ENCODE measurements around the gene SLC16A13.

The SLC16A13 gene

DNA sequence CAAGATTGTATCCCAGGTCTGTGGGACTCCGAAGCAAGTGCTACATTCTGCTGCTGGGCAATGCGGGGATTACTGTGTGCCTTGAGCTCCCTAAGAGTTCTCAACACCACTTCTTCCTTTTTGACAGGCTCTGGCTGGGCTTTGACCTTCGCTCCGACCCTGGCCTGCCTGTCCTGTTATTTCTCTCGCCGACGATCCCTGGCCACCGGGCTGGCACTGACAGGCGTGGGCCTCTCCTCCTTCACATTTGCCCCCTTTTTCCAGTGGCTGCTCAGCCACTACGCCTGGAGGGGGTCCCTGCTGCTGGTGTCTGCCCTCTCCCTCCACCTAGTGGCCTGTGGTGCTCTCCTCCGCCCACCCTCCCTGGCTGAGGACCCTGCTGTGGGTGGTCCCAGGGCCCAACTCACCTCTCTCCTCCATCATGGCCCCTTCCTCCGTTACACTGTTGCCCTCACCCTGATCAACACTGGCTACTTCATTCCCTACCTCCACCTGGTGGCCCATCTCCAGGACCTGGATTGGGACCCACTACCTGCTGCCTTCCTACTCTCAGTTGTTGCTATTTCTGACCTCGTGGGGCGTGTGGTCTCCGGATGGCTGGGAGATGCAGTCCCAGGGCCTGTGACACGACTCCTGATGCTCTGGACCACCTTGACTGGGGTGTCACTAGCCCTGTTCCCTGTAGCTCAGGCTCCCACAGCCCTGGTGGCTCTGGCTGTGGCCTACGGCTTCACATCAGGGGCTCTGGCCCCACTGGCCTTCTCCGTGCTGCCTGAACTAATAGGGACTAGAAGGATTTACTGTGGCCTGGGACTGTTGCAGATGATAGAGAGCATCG is 2.4 kb downstream of the SLC16A13 start:
- TF ChIP-seq, protein P1, sequence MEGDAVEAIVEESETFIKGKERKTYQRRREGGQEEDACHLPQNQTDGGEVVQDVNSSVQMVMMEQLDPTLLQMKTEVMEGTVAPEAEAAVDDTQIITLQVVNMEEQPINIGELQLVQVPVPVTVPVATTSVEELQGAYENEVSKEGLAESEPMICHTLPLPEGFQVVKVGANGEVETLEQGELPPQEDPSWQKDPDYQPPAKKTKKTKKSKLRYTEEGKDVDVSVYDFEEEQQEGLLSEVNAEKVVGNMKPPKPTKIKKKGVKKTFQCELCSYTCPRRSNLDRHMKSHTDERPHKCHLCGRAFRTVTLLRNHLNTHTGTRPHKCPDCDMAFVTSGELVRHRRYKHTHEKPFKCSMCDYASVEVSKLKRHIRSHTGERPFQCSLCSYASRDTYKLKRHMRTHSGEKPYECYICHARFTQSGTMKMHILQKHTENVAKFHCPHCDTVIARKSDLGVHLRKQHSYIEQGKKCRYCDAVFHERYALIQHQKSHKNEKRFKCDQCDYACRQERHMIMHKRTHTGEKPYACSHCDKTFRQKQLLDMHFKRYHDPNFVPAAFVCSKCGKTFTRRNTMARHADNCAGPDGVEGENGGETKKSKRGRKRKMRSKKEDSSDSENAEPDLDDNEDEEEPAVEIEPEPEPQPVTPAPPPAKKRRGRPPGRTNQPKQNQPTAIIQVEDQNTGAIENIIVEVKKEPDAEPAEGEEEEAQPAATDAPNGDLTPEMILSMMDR (IDR thresholded peaks at IDR 0.05; ENCODE audit: borderline replicate concordance, insufficient read depth, low read depth, low read length), result 0 out of 2 replicates have a peak, but pooled peaks have one; percentile 9
- no peak overlapping the region for H3K4me3 ChIP-seq (ENCODE audit: low read depth, low read length)

DNA sequence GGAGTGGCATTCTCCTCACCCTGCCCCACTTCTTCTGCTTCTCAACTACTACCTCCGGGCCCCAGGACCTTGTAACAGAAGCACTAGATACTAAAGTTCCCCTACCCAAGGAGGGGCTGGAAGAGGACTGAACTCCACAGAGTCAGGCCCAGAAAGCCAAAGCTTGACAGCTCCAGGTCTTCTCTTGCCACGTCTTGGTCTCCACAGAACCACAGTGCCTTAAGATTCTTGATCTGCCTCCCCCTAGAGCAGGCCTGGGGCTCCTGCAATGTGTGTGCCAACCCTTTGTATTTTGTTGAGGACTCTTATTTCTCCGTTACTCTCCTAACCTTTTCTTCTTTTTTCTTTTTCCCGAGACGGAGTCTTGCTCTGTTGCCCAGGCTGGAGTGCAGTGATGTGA is 4.0 kb downstream of the SLC16A13 start:
- TF ChIP-seq, protein P1 (IDR thresholded peaks at IDR 0.05; ENCODE audit: borderline replicate concordance, insufficient read depth, low read depth, low read length), result no peak
- no peak overlapping the region for H3K4me3 ChIP-seq (ENCODE audit: low read depth, low read length)

DNA sequence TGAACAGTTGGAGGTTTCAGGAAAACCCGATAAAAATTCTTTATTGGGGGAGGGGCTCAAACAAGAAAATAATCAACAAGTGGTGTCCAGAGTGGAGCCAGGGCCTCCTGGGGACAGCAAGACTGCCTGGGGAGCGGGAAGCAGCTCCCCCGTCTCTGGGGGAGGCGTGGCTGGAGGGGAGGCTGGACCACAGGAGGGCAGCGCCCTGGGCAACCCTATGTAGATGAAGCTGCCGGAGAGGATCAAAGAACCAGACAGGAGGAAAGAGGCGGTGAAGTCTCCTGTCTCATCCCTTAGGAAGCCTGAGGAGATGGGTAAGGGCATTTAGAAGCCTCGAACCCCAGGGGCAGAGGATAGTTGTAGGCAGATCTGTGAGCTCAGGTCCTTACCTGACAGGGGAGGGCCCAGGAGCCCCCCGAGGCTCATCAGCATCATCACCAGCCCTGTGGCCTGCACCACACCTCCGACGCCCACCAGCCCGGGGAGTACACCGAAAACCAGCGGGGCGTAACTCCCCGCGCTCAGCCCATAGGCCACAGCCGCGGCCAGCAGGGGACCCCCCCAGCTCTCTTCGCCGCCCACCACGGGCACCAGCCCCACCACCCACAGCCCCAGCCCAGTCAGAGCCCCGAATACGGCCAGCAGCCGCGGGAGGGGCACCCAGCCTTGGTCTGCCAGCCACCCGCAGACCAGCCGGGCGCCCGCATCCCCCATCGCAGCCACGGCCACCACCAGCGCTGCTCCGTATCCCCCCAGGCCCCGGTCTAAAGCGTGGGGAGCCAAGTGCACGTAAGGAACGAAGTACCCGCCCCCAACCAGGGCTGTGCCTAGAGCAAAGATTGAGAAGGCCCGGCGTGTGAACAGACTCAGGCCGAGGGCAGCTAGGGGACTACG is 6.0 kb downstream of the SLC16A13 start:
- H3K4me3 ChIP-seq (ENCODE audit: low read depth, low read length), result peak overlapping the region; percentile 1
- TF ChIP-seq, protein P1 (IDR thresholded peaks at IDR 0.05; ENCODE audit: borderline replicate concordance, insufficient read depth, low read depth, low read length), result no peak

DNA sequence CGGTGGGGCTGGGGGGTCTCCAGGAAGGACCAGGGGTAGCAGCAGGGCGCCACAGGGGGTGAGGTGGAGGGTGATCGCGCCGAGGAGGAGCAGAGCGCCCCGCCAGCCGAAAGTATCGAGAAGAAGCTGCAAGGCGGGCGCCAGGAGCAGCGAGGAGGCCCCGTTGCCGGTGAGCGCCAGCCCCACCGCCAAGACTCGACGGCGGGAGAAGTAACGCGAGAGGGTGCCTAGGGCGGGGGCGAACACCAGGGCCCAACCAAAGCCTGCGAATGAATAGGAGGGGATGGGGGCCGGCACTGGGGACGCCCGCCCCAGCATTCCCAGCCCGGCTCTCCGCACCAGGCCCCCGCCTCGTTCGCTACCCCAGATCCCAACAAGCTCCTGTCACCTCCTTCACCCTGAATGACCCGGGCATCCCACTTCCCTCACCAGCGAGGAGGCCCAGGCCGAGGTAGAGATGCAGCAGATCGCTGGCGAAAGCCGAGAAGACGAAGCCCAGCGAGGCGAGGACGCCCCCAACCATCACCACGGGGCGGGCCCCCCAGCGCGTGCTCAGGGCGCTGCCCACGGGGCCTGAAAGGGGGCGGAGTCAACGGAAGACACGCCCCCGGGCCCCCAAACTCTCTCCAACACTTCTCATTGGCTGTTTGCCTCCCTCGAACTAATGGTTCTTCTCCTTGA is 6.8 kb downstream of the SLC16A13 start:
- TF ChIP-seq, protein P1 (IDR thresholded peaks at IDR 0.05; ENCODE audit: borderline replicate concordance, insufficient read depth, low read depth, low read length), result no peak
- peak overlapping the region; percentile 43 for H3K4me3 ChIP-seq (ENCODE audit: low read depth, low read length)

DNA sequence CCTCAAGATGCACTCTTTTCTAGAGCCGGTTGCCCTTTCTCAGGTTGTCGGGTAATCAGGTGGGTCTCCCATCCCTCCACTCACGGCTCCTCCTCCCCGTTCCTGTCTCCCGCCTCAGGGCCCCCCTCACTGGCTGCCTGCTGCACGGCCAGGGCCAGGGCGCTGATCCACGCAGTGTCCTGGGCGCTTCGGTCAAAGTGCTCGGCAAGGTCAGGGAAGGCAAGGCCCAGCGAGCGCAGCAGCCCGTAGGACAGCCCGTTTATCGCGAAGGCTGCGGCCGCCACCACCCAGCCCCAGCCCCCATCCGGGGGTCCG is 7.3 kb downstream of the SLC16A13 start:
- H3K4me3 ChIP-seq (ENCODE audit: low read depth, low read length), result no peak overlapping the region
- TF ChIP-seq, protein P1 (IDR thresholded peaks at IDR 0.05; ENCODE audit: borderline replicate concordance, insufficient read depth, low read depth, low read length), result no peak

DNA sequence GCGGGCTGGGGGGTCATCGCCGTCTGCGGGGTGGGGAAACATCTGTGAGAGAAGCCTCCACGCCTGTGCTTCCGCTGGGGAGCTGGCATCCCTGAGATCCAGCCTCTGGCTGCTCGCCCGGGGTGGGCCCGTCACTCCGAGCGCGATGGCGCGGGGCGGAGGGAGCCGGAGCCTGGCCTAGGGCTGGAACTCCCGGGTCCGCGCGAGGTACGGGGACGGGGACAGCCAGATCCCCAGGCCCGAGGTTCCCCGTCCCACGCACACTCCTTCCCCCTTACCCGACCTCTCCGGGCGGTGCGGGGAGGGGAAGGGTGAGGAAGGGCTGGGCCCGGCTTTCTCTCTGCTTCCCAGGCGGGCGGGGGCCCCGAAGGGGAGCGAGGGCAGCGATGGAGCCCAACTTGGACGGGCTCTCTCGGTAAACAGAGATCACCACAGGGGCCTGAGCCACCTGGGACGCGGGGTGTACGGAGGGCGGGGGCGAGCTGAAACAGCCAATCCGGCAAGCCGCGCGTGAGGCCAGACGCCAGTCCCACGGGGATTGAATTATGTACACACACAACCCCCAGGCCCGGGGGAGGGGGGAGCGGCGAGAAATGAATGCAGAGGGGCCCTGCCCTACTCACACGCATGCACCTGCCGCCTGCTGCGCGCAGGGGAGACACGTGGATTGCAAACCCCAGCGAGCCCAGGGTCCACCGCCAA is 7.8 kb downstream of the SLC16A13 start, which contains the start of gene SLC16A11:
SLC16A11 (minus strand) TSS at position 596 of the 702 bp plus-strand sequence; CDS start at position 17, 579 bp downstream.
- H3K4me3 ChIP-seq (ENCODE audit: low read depth, low read length), result peak within 1 kb of the TSS; percentile 23
- TF ChIP-seq, protein P1 (IDR thresholded peaks at IDR 0.05; ENCODE audit: borderline replicate concordance, insufficient read depth, low read depth, low read length), result no peak
